ENCODE measurements around the gene ITGA2B.
"Not testable (repeated sequence)": the region's sequence is repeated elsewhere in the genome, so short reads cannot be mapped to it uniquely, and the experiment has no call there.

The ITGA2B gene

GRCh38 chr17:44389281-44389680 lies at the start of gene ITGA2B:
Gene ITGA2B, minus strand, starts transcription at chr17:44389649. Its CDS starts 176 bp downstream, at chr17:44389473.
- no peak for DNase-seq

- no peak for DNase-seq
These were observed 49.7 kb upstream of the ITGA2B start for GRCh38 chr17:44439168-44439567.

- DNase-seq = no peak
These were observed 49.2 kb upstream of the ITGA2B start for GRCh38 chr17:44438636-44439035.

GRCh38 chr17:44436336-44436735 lies 46.9 kb upstream of the ITGA2B start:
- DNase-seq = no peak

- DNase-seq = no peak
These were observed 43.1 kb upstream of the ITGA2B start for GRCh38 chr17:44432254-44433157.

- no peak for DNase-seq
These were observed 35.5 kb upstream of the ITGA2B start for GRCh38 chr17:44424828-44425461.

- no peak for DNase-seq
These were observed 28.1 kb upstream of the ITGA2B start for GRCh38 chr17:44417553-44417952.

GRCh38 chr17:44416558-44417289 lies 27.3 kb upstream of the ITGA2B start:
- DNase-seq = no peak

- no peak for DNase-seq
These were observed 25.1 kb upstream of the ITGA2B start for GRCh38 chr17:44414394-44415155.

GRCh38 chr17:44409309-44410028 lies 20.0 kb upstream of the ITGA2B start:
- no peak for DNase-seq

GRCh38 chr17:44408786-44409185 lies 19.3 kb upstream of the ITGA2B start:
- no peak for DNase-seq

GRCh38 chr17:44402564-44403172 lies 13.2 kb upstream of the ITGA2B start:
- no peak for DNase-seq

GRCh38 chr17:44400226-44400847 lies 10.9 kb upstream of the ITGA2B start:
- DNase-seq = no peak

GRCh38 chr17:44398692-44399691 lies 9.5 kb upstream of the ITGA2B start:
- no peak for DNase-seq

- DNase-seq = no peak
These were observed 8.3 kb upstream of the ITGA2B start for GRCh38 chr17:44397479-44398440.

GRCh38 chr17:44396946-44397345 lies 7.5 kb upstream of the ITGA2B start:
- DNase-seq = no peak

- DNase-seq = no peak
These were observed 5.4 kb upstream of the ITGA2B start for GRCh38 chr17:44394833-44395232.

- DNase-seq = not testable (repeated sequence)
These were observed 4.7 kb upstream of the ITGA2B start for GRCh38 chr17:44394112-44394511.
